Naive thymus-derived CD4-positive, alpha-beta T cell (primary cell): Measurements from ENCODE around the gene ILF2. TPM values are rescaled to one million over a fixed set of nuclear protein-coding genes. Genes with fewer than 3 reads are reported as not detected.

ENCODE experiments used
- microRNA-seq: library from miRNA; unstranded; fragments of <30 nt; microRNA quantifications from one replicate; pipeline ENCODE4 v1.2.0, GENCODE V29; 2022; ENCODE audit warnings: borderline microRNAs expressed
- polyA plus RNA-seq, 2 donors: library from polyadenylated mRNA; unstranded; fragments of 300-500 nt; fragmentation: Illumina TruSeq; gene quantifications; one replicate each; pipeline ENCODE4 v1.2.3, GENCODE V29; 2021
- total RNA-seq, 6 experiments: library from RNA in 5 of 6; stranded (reverse) in 5 of 6; gene quantifications; 1 replicate in 5 of 6; 2 replicates in 1 of 6; pipeline ENCODE4 v1.2.3 and lab custom pipeline; 2021 to 2026

The ILF2 gene
- total and polyA plus RNA-seq, 7 experiments from 2014 or later, result 83.6 to 177 (median 136) TPM

Small RNA genes within 50 kb of the gene (microRNA-seq; reads per million reads assigned to microRNA genes)
- gene MIR8083, result not detected

Other genes starting within 250 kb of the ILF2 start
- not detected for gene S100A7, start 210.3 kb downstream of the ILF2 start, total RNA-seq
- not detected for gene S100A7, start 210.3 kb downstream of the ILF2 start, polyA plus RNA-seq
- 100 to 1,000 TPM; 178 to 433 (median 201) TPM for gene S100A6, start 135.0 kb downstream of the ILF2 start, total RNA-seq
- gene S100A6, start 135.0 kb downstream of the ILF2 start, polyA plus RNA-seq, result 100 to 1,000 TPM; 424 to 568 TPM
- 1 to 10 TPM in 2 of 5 experiments, under 1 TPM in 1, not detected in 2; 0.78 to 2.0 (median 1.2) TPM for gene S100A5, start 130.1 kb downstream of the ILF2 start, total RNA-seq
- 1 to 10 TPM in 1 of 2 donors, under 1 TPM in 1; 0.91 to 1.5 TPM for gene S100A5, start 130.1 kb downstream of the ILF2 start, polyA plus RNA-seq
- 100 to 1,000 TPM in 3 of 5 experiments, 10 to 100 TPM in 2; 54.0 to 766 (median 204) TPM for gene S100A4, start 125.2 kb downstream of the ILF2 start, total RNA-seq
- gene S100A4, start 125.2 kb downstream of the ILF2 start, polyA plus RNA-seq, result 100 to 1,000 TPM; 259 to 359 TPM
- gene S100A3, start 121.7 kb downstream of the ILF2 start, total RNA-seq, result not detected
- not detected for gene S100A3, start 121.7 kb downstream of the ILF2 start, polyA plus RNA-seq
- 1 to 10 TPM in 1 of 5 experiments, not detected in 4; 1.1 TPM for gene S100A2, start 105.1 kb downstream of the ILF2 start, total RNA-seq
- gene S100A2, start 105.1 kb downstream of the ILF2 start, polyA plus RNA-seq, result not detected
- not detected for gene S100A16, start 57.9 kb downstream of the ILF2 start, total RNA-seq
- gene S100A16, start 57.9 kb downstream of the ILF2 start, polyA plus RNA-seq, result not detected
- not detected for gene S100A14, start 54.7 kb downstream of the ILF2 start, total RNA-seq
- not detected for gene S100A14, start 54.7 kb downstream of the ILF2 start, polyA plus RNA-seq
- 1 to 10 TPM; 2.6 to 4.0 (median 3.1) TPM for gene S100A13, start 43.5 kb downstream of the ILF2 start, total RNA-seq
- 1 to 10 TPM; 1.4 to 1.5 TPM for gene S100A13, start 43.5 kb downstream of the ILF2 start, polyA plus RNA-seq
- gene S100A1, start 42.6 kb downstream of the ILF2 start, total RNA-seq, result not detected
- not detected for gene S100A1, start 42.6 kb downstream of the ILF2 start, polyA plus RNA-seq
- gene CHTOP, start 36.9 kb downstream of the ILF2 start, total RNA-seq, result 100 to 1,000 TPM in 4 of 5 experiments, 10 to 100 TPM in 1; 85.2 to 143 (median 116) TPM
- 10 to 100 TPM; 57.4 to 95.7 TPM for gene CHTOP, start 36.9 kb downstream of the ILF2 start, polyA plus RNA-seq
- 10 to 100 TPM; 10.2 to 43.5 (median 29.8) TPM for gene SNAPIN, start 12.3 kb downstream of the ILF2 start, total RNA-seq
- 10 to 100 TPM; 77.3 to 84.5 TPM for gene SNAPIN, start 12.3 kb downstream of the ILF2 start, polyA plus RNA-seq
- gene NPR1, start 7.7 kb upstream of the ILF2 start, total RNA-seq, result not detected
- gene NPR1, start 7.7 kb upstream of the ILF2 start, polyA plus RNA-seq, result not detected
- 10 to 100 TPM; 43.6 to 68.1 (median 56.8) TPM for gene INTS3, start 57.1 kb upstream of the ILF2 start, total RNA-seq
- 10 to 100 TPM in 1 of 2 donors, 1 to 10 TPM in 1; 9.5 to 14.1 TPM for gene INTS3, start 57.1 kb upstream of the ILF2 start, polyA plus RNA-seq
- gene SLC27A3, start 104.4 kb upstream of the ILF2 start, total RNA-seq, result 10 to 100 TPM in 4 of 5 experiments, 1 to 10 TPM in 1; 9.1 to 34.2 (median 11.6) TPM
- 1 to 10 TPM; 3.4 to 7.2 TPM for gene SLC27A3, start 104.4 kb upstream of the ILF2 start, polyA plus RNA-seq